Liver (tissue), 3 donors: ENCODE measurements around the gene MYL4.

Experiments used
- EGR1 ChIP-seq, 2 donors: IDR thresholded peaks; 2 replicates each; pipeline ENCODE4 v1.6.1; 2016 to 2018; ENCODE audit warnings: antibody characterized with exemption in 2 of 2, low read depth in 2 of 2
- GABPA ChIP-seq, 2 donors: IDR thresholded peaks in 1 of 2; conservative IDR thresholded peaks in 1 of 2; 2 replicates each; pipeline ENCODE4 v1.6.1; 2016; ENCODE audit warnings: antibody characterized with exemption in 2 of 2, mild to moderate bottlenecking in 1 of 2, moderate library complexity in 1 of 2
- HNF4A ChIP-seq, 2 donors: conservative IDR thresholded peaks; 2 replicates each; pipeline ENCODE4 v1.6.1; 2016; ENCODE audit warnings: antibody characterized with exemption in 2 of 2, mild to moderate bottlenecking in 2 of 2
- JUND ChIP-seq, 2 donors: IDR thresholded peaks; 2 replicates each; pipeline ENCODE4 v1.6.1; 2016; ENCODE audit warnings: antibody characterized with exemption in 2 of 2
- NR2F2 ChIP-seq: IDR thresholded peaks from 2 replicates; pipeline ENCODE4 v1.6.1; 2016; ENCODE audit warnings: antibody characterized with exemption
- RAD21 ChIP-seq, 2 donors: IDR thresholded peaks; 2 replicates each; pipeline ENCODE4 v1.6.1; 2016; ENCODE audit warnings: antibody characterized with exemption in 2 of 2, mild to moderate bottlenecking in 2 of 2
- TAF1 ChIP-seq: conservative IDR thresholded peaks from 2 replicates; pipeline ENCODE4 v1.6.1; 2016; ENCODE audit warnings: antibody characterized with exemption, mild to moderate bottlenecking
- YY1 ChIP-seq: IDR thresholded peaks from 2 replicates; pipeline ENCODE4 v1.6.1; 2016; ENCODE audit warnings: antibody characterized with exemption, mild to moderate bottlenecking
- TF ChIP-seq, protein P1 (sequence below): fragments of 150-350 bp; IDR thresholded peaks from 2 replicates; pipeline ENCODE4 v1.5.1; 2017; ENCODE audit warnings: improper control_type of control experiment, low read depth, low read length; ENCODE audit not compliant: missing input control
- TF ChIP-seq, protein P2 (sequence below): IDR thresholded peaks from 2 replicates; pipeline ENCODE4 v1.6.1; 2016; ENCODE audit warnings: antibody characterized with exemption
- TF ChIP-seq, protein P3 (sequence below): IDR thresholded peaks from 2 replicates; pipeline ENCODE4 v1.6.1; 2016; ENCODE audit warnings: antibody characterized with exemption, mild to moderate bottlenecking
- TF ChIP-seq, protein P4 (sequence below): IDR thresholded peaks from 2 replicates; pipeline ENCODE4 v1.6.1; 2016; ENCODE audit warnings: antibody characterized with exemption
- donor health status: healthy.
- donor health status: healthy.

- TF ChIP-seq HNF4A (conservative IDR thresholded peaks at IDR 0.05) (no peak), GABPA (IDR thresholded peaks at IDR 0.05 in 1 of 2, conservative IDR thresholded peaks at IDR 0.05 in 1 of 2) (no peak), NR2F2 (no peak), JUND (IDR thresholded peaks at IDR 0.05) (no peak), RAD21 (IDR thresholded peaks at IDR 0.05) (no peak), EGR1 (IDR thresholded peaks at IDR 0.05; ENCODE audit: low read depth in 2 of 2) (no peak), YY1 (no peak), TAF1 (no peak)
- TF ChIP-seq, protein P1, sequence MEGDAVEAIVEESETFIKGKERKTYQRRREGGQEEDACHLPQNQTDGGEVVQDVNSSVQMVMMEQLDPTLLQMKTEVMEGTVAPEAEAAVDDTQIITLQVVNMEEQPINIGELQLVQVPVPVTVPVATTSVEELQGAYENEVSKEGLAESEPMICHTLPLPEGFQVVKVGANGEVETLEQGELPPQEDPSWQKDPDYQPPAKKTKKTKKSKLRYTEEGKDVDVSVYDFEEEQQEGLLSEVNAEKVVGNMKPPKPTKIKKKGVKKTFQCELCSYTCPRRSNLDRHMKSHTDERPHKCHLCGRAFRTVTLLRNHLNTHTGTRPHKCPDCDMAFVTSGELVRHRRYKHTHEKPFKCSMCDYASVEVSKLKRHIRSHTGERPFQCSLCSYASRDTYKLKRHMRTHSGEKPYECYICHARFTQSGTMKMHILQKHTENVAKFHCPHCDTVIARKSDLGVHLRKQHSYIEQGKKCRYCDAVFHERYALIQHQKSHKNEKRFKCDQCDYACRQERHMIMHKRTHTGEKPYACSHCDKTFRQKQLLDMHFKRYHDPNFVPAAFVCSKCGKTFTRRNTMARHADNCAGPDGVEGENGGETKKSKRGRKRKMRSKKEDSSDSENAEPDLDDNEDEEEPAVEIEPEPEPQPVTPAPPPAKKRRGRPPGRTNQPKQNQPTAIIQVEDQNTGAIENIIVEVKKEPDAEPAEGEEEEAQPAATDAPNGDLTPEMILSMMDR = no peak
- TF ChIP-seq, protein P2, sequence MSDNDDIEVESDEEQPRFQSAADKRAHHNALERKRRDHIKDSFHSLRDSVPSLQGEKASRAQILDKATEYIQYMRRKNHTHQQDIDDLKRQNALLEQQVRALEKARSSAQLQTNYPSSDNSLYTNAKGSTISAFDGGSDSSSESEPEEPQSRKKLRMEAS = no peak
- TF ChIP-seq, protein P3, sequence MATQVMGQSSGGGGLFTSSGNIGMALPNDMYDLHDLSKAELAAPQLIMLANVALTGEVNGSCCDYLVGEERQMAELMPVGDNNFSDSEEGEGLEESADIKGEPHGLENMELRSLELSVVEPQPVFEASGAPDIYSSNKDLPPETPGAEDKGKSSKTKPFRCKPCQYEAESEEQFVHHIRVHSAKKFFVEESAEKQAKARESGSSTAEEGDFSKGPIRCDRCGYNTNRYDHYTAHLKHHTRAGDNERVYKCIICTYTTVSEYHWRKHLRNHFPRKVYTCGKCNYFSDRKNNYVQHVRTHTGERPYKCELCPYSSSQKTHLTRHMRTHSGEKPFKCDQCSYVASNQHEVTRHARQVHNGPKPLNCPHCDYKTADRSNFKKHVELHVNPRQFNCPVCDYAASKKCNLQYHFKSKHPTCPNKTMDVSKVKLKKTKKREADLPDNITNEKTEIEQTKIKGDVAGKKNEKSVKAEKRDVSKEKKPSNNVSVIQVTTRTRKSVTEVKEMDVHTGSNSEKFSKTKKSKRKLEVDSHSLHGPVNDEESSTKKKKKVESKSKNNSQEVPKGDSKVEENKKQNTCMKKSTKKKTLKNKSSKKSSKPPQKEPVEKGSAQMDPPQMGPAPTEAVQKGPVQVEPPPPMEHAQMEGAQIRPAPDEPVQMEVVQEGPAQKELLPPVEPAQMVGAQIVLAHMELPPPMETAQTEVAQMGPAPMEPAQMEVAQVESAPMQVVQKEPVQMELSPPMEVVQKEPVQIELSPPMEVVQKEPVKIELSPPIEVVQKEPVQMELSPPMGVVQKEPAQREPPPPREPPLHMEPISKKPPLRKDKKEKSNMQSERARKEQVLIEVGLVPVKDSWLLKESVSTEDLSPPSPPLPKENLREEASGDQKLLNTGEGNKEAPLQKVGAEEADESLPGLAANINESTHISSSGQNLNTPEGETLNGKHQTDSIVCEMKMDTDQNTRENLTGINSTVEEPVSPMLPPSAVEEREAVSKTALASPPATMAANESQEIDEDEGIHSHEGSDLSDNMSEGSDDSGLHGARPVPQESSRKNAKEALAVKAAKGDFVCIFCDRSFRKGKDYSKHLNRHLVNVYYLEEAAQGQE = no peak
- TF ChIP-seq, protein P4, sequence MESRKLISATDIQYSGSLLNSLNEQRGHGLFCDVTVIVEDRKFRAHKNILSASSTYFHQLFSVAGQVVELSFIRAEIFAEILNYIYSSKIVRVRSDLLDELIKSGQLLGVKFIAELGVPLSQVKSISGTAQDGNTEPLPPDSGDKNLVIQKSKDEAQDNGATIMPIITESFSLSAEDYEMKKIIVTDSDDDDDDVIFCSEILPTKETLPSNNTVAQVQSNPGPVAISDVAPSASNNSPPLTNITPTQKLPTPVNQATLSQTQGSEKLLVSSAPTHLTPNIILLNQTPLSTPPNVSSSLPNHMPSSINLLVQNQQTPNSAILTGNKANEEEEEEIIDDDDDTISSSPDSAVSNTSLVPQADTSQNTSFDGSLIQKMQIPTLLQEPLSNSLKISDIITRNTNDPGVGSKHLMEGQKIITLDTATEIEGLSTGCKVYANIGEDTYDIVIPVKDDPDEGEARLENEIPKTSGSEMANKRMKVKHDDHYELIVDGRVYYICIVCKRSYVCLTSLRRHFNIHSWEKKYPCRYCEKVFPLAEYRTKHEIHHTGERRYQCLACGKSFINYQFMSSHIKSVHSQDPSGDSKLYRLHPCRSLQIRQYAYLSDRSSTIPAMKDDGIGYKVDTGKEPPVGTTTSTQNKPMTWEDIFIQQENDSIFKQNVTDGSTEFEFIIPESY = no peak
Measured at GRCh38 chr17:47252766-47253512, 43.8 kb downstream of the MYL4 start.
